Measurements from ENCODE around the gene ZNF555. TPM values are rescaled to one million over a fixed set of nuclear protein-coding genes. Genes with fewer than 3 reads are reported as not detected.
"Not testable (repeated sequence)": the region's sequence is repeated elsewhere in the genome, so short reads cannot be mapped to it uniquely, and the experiment has no call there.

The ZNF555 gene
- total RNA-seq, 2 experiments from 2014 or later, result 2.3 to 2.4 TPM

- Histone ChIP-seq H3K27ac (ENCODE audit: low read depth in 1 of 2, low read length in 2 of 2) (peak overlapping the region in 1 of 2 donors; percentile 23), H3K27me3 (ENCODE audit: control insufficient read depth in 1 of 2, insufficient read depth in 2 of 2, low read length in 2 of 2) (no peaks in the 10 kb centered on the region), H3K4me1 (ENCODE audit: insufficient read depth, low read length) (peaks cover 18% of the 10 kb centered on the region), H3K9me3 (ENCODE audit: control insufficient read depth in 1 of 2, insufficient read depth in 1 of 2, low read length in 2 of 2) (peaks cover 0 to 10% of the 10 kb centered on the region in 2 experiments), H3K36me3 (ENCODE audit: insufficient read depth, low read length) (no peaks in the 10 kb centered on the region), H3K4me3 (ENCODE audit: low read length) (peak overlapping the region; percentile 38)
- peak overlapping the region; percentile 58 for H3K27ac Mint-ChIP-seq
- peaks cover 8% of the 10 kb centered on the region for H3K4me1 Mint-ChIP-seq (ENCODE audit: low read depth)
- TF ChIP-seq CTCF (IDR thresholded peaks at IDR 0.05), result no peak
- H3K9me3 Mint-ChIP-seq, result no peaks in the 10 kb centered on the region
- ATAC-seq (ENCODE audit: poor library complexity) (peak; percentile 79), DNase-seq (peak in 12 of 14 experiments; percentile 26 to 88 (median 55))
- ChIA-PET CTCF (no interaction called here), POLR2A (interaction anchor here (1.5 kb wide), 1 partner anchor 12 kb away, joined by 6 read pairs; the partner anchor contains the start of gene ZNF57)
- intact Hi-C loops (cut with DNase I, micrococcal nuclease), result no loop called here
- H3K27me3 Mint-ChIP-seq, result no peaks in the 10 kb centered on the region
- no peak overlapping the region for H3K4me3 Mint-ChIP-seq
- H3K36me3 Mint-ChIP-seq (ENCODE audit: low read depth), result no peaks in the 10 kb centered on the region
Measured at GRCh38 chr19:2888731-2889224, 47.5 kb downstream of the ZNF555 start.

- H3K27ac Mint-ChIP-seq; H3K4me1 Mint-ChIP-seq (ENCODE audit: low read depth); H3K9me3 Mint-ChIP-seq; H3K27me3 Mint-ChIP-seq; ATAC-seq (ENCODE audit: poor library complexity); H3K27ac ChIP-seq (ENCODE audit: low read depth in 1 of 2, low read length in 2 of 2); H3K4me3 Mint-ChIP-seq; H3K9me3 ChIP-seq (ENCODE audit: control insufficient read depth in 1 of 2, insufficient read depth in 1 of 2, low read length in 2 of 2); H3K36me3 Mint-ChIP-seq (ENCODE audit: low read depth); H3K27me3 ChIP-seq (ENCODE audit: control insufficient read depth in 1 of 2, insufficient read depth in 2 of 2, low read length in 2 of 2); CTCF ChIA-PET; H3K36me3 ChIP-seq (ENCODE audit: insufficient read depth, low read length); H3K4me3 ChIP-seq (ENCODE audit: low read length); intact Hi-C loops (cut with DNase I, micrococcal nuclease); DNase-seq; POLR2A ChIA-PET: not testable (repeated sequence)
- H3K4me1 ChIP-seq (ENCODE audit: insufficient read depth, low read length), result peaks cover 18% of the 10 kb centered on the region
Measured at GRCh38 chr19:2890531-2890930, 49.3 kb downstream of the ZNF555 start.

GRCh38 chr19:2896694-2897093 lies 55.4 kb downstream of the ZNF555 start:
- Mint-ChIP-seq H3K9me3 (peaks cover 3% of the 10 kb centered on the region), H3K36me3 (ENCODE audit: low read depth) (peaks cover 6% of the 10 kb centered on the region), H3K27ac (no peak overlapping the region), H3K4me1 (ENCODE audit: low read depth) (peaks cover 10% of the 10 kb centered on the region), H3K4me3 (no peak overlapping the region), H3K27me3 (no peaks in the 10 kb centered on the region)
- CTCF ChIA-PET, result no interaction called here
- ATAC-seq (ENCODE audit: poor library complexity) (no peak), DNase-seq (no peak)
- no peak for TF ChIP-seq CTCF (IDR thresholded peaks at IDR 0.05)
- intact Hi-C loops (cut with DNase I, micrococcal nuclease), result no loop called here
- no peaks in the 10 kb centered on the region for H3K27me3 ChIP-seq (ENCODE audit: control insufficient read depth in 1 of 2, insufficient read depth in 2 of 2, low read length in 2 of 2)
- POLR2A ChIA-PET, result no interaction called here
- H3K9me3 ChIP-seq (ENCODE audit: control insufficient read depth in 1 of 2, insufficient read depth in 1 of 2, low read length in 2 of 2), result peaks cover 8 to 15% of the 10 kb centered on the region in 2 experiments
- H3K36me3 ChIP-seq (ENCODE audit: insufficient read depth, low read length), result no peaks in the 10 kb centered on the region
- no peak overlapping the region for H3K27ac ChIP-seq (ENCODE audit: low read depth in 1 of 2, low read length in 2 of 2)
- no peak overlapping the region for H3K4me3 ChIP-seq (ENCODE audit: low read length)
- peaks cover 16% of the 10 kb centered on the region for H3K4me1 ChIP-seq (ENCODE audit: insufficient read depth, low read length)
